Esophagus squamous epithelium (tissue), 5 donors: ENCODE data around the gene CNTNAP2. TPM values are rescaled to one million over a fixed set of nuclear protein-coding genes. Genes with fewer than 3 reads are reported as not detected.

Experiments
- DNase-seq: peaks from one replicate; lab custom pipeline; 2025; lab: John Stamatoyannopoulos, UW
- H3K27ac ChIP-seq, 4 donors: fragments of 200-600 bp; sonication (generic); one replicate each; pipeline ENCODE4 v1.5.1; 2016 to 2019; ENCODE audit warnings: mild to moderate bottlenecking in 1 of 4
- H3K27me3 ChIP-seq, 4 donors: fragments of 200-600 bp; sonication (generic); 1 replicate in 3 of 4; 2 replicates in 1 of 4; pipeline versions ENCODE4 v1.5.1 to v1.6.0; 2017 to 2021; ENCODE audit warnings: antibody characterized with exemption in 1 of 4
- H3K36me3 ChIP-seq, 3 donors: fragments of 200-600 bp; sonication (generic); one replicate each; pipeline ENCODE4 v1.5.1; 2016 to 2019
- H3K4me1 ChIP-seq, 3 donors: fragments of 200-600 bp; sonication (generic); one replicate each; pipeline ENCODE4 v1.5.1; 2017 to 2019
- H3K4me3 ChIP-seq, 4 donors: fragments of 200-600 bp; sonication (generic); 1 replicate in 3 of 4; 2 replicates in 1 of 4; pipeline ENCODE4 v1.5.1; 2016 to 2019; ENCODE audit warnings: mild to moderate bottlenecking in 2 of 4, moderate library complexity in 1 of 4
- H3K9me3 ChIP-seq, 3 donors: fragments of 200-600 bp; sonication (generic); one replicate each; pipeline ENCODE4 v1.5.1; 2016 to 2019
- CTCF ChIP-seq, 6 experiments: fragments of 450-650 bp in 4 of 6; fragments of 200-600 bp in 2 of 6; sonication (generic) in 2 of 6; IDR thresholded peaks; one replicate each; pipeline ENCODE4 v1.5.1; 2016 to 2019; ENCODE audit warnings: antibody characterized with exemption in 6 of 6, mild to moderate bottlenecking in 4 of 6, moderate library complexity in 4 of 6
- POLR2A ChIP-seq, 4 donors: fragments of 450-650 bp; IDR thresholded peaks; one replicate each; pipeline ENCODE4 v1.6.1; 2017; ENCODE audit warnings: antibody characterized with exemption in 4 of 4, mild to moderate bottlenecking in 4 of 4, moderate library complexity in 3 of 4
- WGBS, 2 donors: methylation state at CpG; one replicate each; pipeline ENCODE4 v1.1.5; 2018; 5-methylcytosine and 5-hydroxymethylcytosine counted together
- intact Hi-C: fragments of 100-400 bp; cut with DNase I; formaldehyde crosslinking; loops from one replicate; pipeline ENCODE4 v1.15.0; 2022
- total RNA-seq, 4 donors: library from RNA; depleted of rRNA; stranded (reverse); fragments of >200 nt; gene quantifications; one replicate each; pipeline ENCODE4 v1.1.0, GENCODE V29; 2016
- donor health status: DM: yes; HTN: yes; CAD: no.

The CNTNAP2 gene
- total RNA-seq, 4 donors from 2014 or later = 0.95 to 2.3 (median 1.2) TPM

- Histone ChIP-seq H3K36me3 (no peaks in the 10 kb centered on the region), H3K27me3 (peaks cover 0 to 4% (median 0%) of the 10 kb centered on the region in 4 donors), H3K9me3 (no peaks in the 10 kb centered on the region), H3K27ac (no peak overlapping the region), H3K4me3 (no peak overlapping the region), H3K4me1 (no peaks in the 10 kb centered on the region)
- 50 to 63% methylated on average over 6 to 10 of the region's 11 CpGs for WGBS, 2 donors
- intact Hi-C loops = no loop called here
- TF ChIP-seq CTCF (IDR thresholded peaks at IDR 0.05) (no peak), POLR2A (IDR thresholded peaks at IDR 0.05) (no peak)
- no peak for DNase-seq
These were observed 2160.6 kb downstream of the CNTNAP2 start for GRCh38 chr7:148277042-148277660.

- TF ChIP-seq CTCF (IDR thresholded peaks at IDR 0.05) (peak in 4 of 6 experiments; percentile 9 to 48 (median 29)), POLR2A (IDR thresholded peaks at IDR 0.05) (no peak)
- intact Hi-C loops = no loop called here
- H3K9me3 ChIP-seq = no peaks in the 10 kb centered on the region
- H3K4me3 ChIP-seq = no peak overlapping the region
- H3K27me3 ChIP-seq = no peaks in the 10 kb centered on the region
- 13 to 20% methylated on average over 2 of the region's 2 CpGs for WGBS, 2 donors
- H3K27ac ChIP-seq = no peak overlapping the region
- no peaks in the 10 kb centered on the region for H3K4me1 ChIP-seq
- no peaks in the 10 kb centered on the region for H3K36me3 ChIP-seq
- DNase-seq = no peak
These were observed 2169.5 kb downstream of the CNTNAP2 start for GRCh38 chr7:148286150-148286549.

DNA sequence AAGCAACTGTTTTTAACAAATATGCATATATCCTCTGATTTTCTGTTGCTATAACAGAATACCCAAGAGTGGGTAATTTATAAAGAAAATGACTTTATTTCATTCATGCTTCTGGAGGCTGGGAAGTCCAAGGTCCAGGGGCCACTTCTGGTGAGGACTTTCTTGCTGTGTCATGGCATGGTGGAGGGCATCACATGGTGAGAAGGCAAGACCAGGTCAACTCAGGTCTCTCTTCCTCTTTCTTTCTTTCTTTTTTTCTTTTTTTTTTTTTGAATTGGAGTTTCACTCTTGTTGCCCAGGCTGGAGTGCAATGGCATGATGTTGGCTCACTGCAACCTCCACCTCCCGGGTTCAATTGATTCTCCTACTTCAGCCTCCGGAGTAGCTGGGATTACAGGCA lies 2170.9 kb downstream of the CNTNAP2 start:
- H3K4me3 ChIP-seq = no peak overlapping the region
- H3K36me3 ChIP-seq = no peaks in the 10 kb centered on the region
- 93% methylated on average over 2 of the region's 2 CpGs; no CpG with 5 or more reads in 1 of the 2 donors for WGBS, 2 donors
- no peaks in the 10 kb centered on the region for H3K4me1 ChIP-seq
- H3K9me3 ChIP-seq = no peaks in the 10 kb centered on the region
- intact Hi-C loops = no loop called here
- no peaks in the 10 kb centered on the region for H3K27me3 ChIP-seq
- no peak for DNase-seq
- H3K27ac ChIP-seq = no peak overlapping the region
- TF ChIP-seq POLR2A (IDR thresholded peaks at IDR 0.05) (no peak), CTCF (IDR thresholded peaks at IDR 0.05) (no peak)

DNA sequence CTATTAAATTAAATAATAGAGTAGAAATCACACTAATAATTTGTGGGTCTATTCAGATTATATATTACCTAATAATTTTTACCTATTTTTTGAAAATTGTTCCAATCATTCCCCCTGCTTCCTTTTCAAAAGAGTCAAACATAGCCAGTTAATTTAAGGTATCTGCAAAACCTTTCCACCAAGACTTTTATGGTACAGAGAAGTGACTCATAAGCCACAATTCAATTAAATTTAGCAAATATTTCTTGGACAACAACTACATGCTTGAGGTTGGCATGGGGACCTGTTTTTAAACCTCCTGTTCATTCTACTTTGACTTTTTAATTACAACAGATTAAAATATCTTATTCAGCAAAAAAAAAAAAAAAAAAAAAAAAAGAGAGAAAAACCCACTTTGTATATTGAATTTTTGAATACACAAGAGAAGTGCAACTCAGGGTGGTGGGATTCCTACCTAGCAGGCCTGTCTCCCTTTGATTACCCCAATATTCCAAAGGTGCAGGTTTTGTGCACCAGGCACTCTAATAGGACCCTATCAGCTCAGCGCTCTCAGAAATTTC lies 2172.1 kb downstream of the CNTNAP2 start:
- H3K27ac ChIP-seq = no peak overlapping the region
- WGBS, 2 donors = 100% methylated on average over 1 of the region's 1 CpG
- H3K4me3 ChIP-seq = no peak overlapping the region
- H3K27me3 ChIP-seq = no peaks in the 10 kb centered on the region
- no peaks in the 10 kb centered on the region for H3K4me1 ChIP-seq
- no peaks in the 10 kb centered on the region for H3K36me3 ChIP-seq
- TF ChIP-seq POLR2A (IDR thresholded peaks at IDR 0.05) = no peak
- TF ChIP-seq CTCF (IDR thresholded peaks at IDR 0.05) = no peak
- intact Hi-C loops = no loop called here
- no peak for DNase-seq
- no peaks in the 10 kb centered on the region for H3K9me3 ChIP-seq

- Histone ChIP-seq H3K36me3 (no peaks in the 10 kb centered on the region), H3K4me3 (no peak overlapping the region), H3K4me1 (no peaks in the 10 kb centered on the region), H3K27ac (no peak overlapping the region), H3K27me3 (no peaks in the 10 kb centered on the region), H3K9me3 (no peaks in the 10 kb centered on the region)
- intact Hi-C loops = no loop called here
- TF ChIP-seq POLR2A (IDR thresholded peaks at IDR 0.05) = no peak
- TF ChIP-seq CTCF (IDR thresholded peaks at IDR 0.05) = no peak
- WGBS, 2 donors = 30 to 46% methylated on average over 1 of the region's 1 CpG
- no peak for DNase-seq
These were observed 2173.0 kb downstream of the CNTNAP2 start for GRCh38 chr7:148289630-148290029.
